Common myeloid progenitor, CD34-positive (primary cell): ENCODE measurements around the gene FHAD1.
"Not testable (repeated sequence)": the region's sequence is repeated elsewhere in the genome, so short reads cannot be mapped to it uniquely, and the experiment has no call there.

Source experiments
- CTCF ChIA-PET: fragments of 350-600 bp; sonication (Branson Sonifier 250); formaldehyde crosslinking; loops from one replicate; lab custom pipeline; 2021; ENCODE audit warnings: antibody characterized with exemption; lab: Charles Lee
- POLR2A ChIA-PET: fragments of 350-600 bp; sonication (Branson Sonifier 250); formaldehyde crosslinking; loops from one replicate; lab custom pipeline; 2021; ENCODE audit warnings: antibody characterized with exemption; lab: Charles Lee
- DNase-seq, 3 donors: peaks; one replicate each; pipeline versions ENCODE4 v3.0.0 to v3.0.0-alpha.2; 2013
- H3K27ac ChIP-seq, 2 experiments: 1 replicate in 1 of 2; 2 replicates in 1 of 2; pipeline ENCODE4 v1.7.0; 2013; ENCODE audit warnings: inconsistent platforms in 2 of 2, low read length in 2 of 2, mild to moderate bottlenecking in 2 of 2, low read depth in 1 of 2, moderate library complexity in 1 of 2; ENCODE audit not compliant: severe bottlenecking in 2 of 2, insufficient read depth in 1 of 2, poor library complexity in 1 of 2
- H3K27me3 ChIP-seq, 5 experiments: replicated peaks in 2 of 5; 1 replicate in 3 of 5; 2 replicates in 2 of 5; pipeline versions ENCODE4 v1.6.1 to v1.7.0; 2013; ENCODE audit warnings: low read length in 4 of 5, mild to moderate bottlenecking in 2 of 5, moderate library complexity in 2 of 5, inconsistent platforms in 1 of 5; ENCODE audit not compliant: insufficient read depth in 5 of 5, control insufficient read depth in 4 of 5
- H3K36me3 ChIP-seq, 4 experiments: 1 replicate in 2 of 4; 2 replicates in 2 of 4; pipeline versions ENCODE4 v1.6.1 to v1.7.0; 2013; ENCODE audit warnings: low read length in 3 of 4, control low read depth in 1 of 4, mild to moderate bottlenecking in 1 of 4; ENCODE audit not compliant: control insufficient read depth in 4 of 4, insufficient read depth in 4 of 4
- H3K4me1 ChIP-seq, 4 experiments: 1 replicate in 3 of 4; 2 replicates in 1 of 4; pipeline versions ENCODE4 v1.6.1 to v1.7.1; 2013; ENCODE audit warnings: low read length in 3 of 4, mild to moderate bottlenecking in 3 of 4, control low read depth in 1 of 4, inconsistent platforms in 1 of 4, moderate library complexity in 1 of 4; ENCODE audit not compliant: control insufficient read depth in 4 of 4, insufficient read depth in 4 of 4; ENCODE audit errors: control extremely low read depth in 1 of 4
- H3K4me3 ChIP-seq, 7 experiments: 1 replicate in 4 of 7; 2 replicates in 3 of 7; pipeline versions ENCODE4 v1.5.1 to v1.7.0; 2013; ENCODE audit warnings: mild to moderate bottlenecking in 7 of 7, low read length in 6 of 7, moderate library complexity in 6 of 7, inconsistent platforms in 2 of 7, low read depth in 2 of 7, control low read depth in 1 of 7; ENCODE audit not compliant: insufficient read depth in 4 of 7, control insufficient read depth in 1 of 7; ENCODE audit errors: extremely low read depth in 1 of 7
- H3K9me3 ChIP-seq, 5 experiments: 1 replicate in 4 of 5; 2 replicates in 1 of 5; pipeline versions ENCODE4 v1.6.1 to v1.7.1; 2013; ENCODE audit warnings: low read length in 4 of 5, mild to moderate bottlenecking in 2 of 5, inconsistent platforms in 1 of 5, low read depth in 1 of 5, moderate library complexity in 1 of 5; ENCODE audit not compliant: control insufficient read depth in 4 of 5, insufficient read depth in 2 of 5; ENCODE audit errors: control extremely low read depth in 1 of 5
- WGBS: methylation state at CpG from one replicate; pipeline ENCODE4 v1.1.5; 2013; ENCODE audit not compliant: insufficient coverage; 5-methylcytosine and 5-hydroxymethylcytosine counted together

FHAD1 gene

GRCh38 chr1:15425958-15426357 lies 178.9 kb downstream of the FHAD1 start:
- Histone ChIP-seq H3K27me3 (no peaks in the 10 kb centered on the region), H3K4me3 (no peak overlapping the region), H3K4me1 (peaks cover 0 to 11% (median 2%) of the 10 kb centered on the region in 4 experiments), H3K27ac (no peak overlapping the region), H3K9me3 (no peaks in the 10 kb centered on the region), H3K36me3 (peaks cover 5 to 62% (median 33%) of the 10 kb centered on the region in 4 experiments)
- 98% methylated on average over 6 of the region's 6 CpGs for WGBS
- POLR2A ChIA-PET = interaction anchor here (0.7 kb wide), 1 partner anchor 25 kb away, joined by 3 read pairs; no protein-coding TSS in a partner anchor
- CTCF ChIA-PET = interaction anchor here (1.3 to 5.6 kb wide), 2 partner anchors 102 to 108 kb away, joined by 3 to 36 read pairs; no protein-coding TSS in a partner anchor
- no peak for DNase-seq

GRCh38 chr1:15426492-15427279 lies 179.7 kb downstream of the FHAD1 start:
- no peak overlapping the region for H3K4me3 ChIP-seq
- H3K4me1 ChIP-seq = peaks cover 0 to 11% (median 2%) of the 10 kb centered on the region in 4 experiments
- ChIA-PET CTCF (interaction anchor here (1.5 to 5.6 kb wide), 2 partner anchors 102 to 109 kb away, joined by 3 to 36 read pairs; no protein-coding TSS in a partner anchor), POLR2A (no interaction called here)
- H3K36me3 ChIP-seq = peaks cover 5 to 57% (median 32%) of the 10 kb centered on the region in 4 experiments
- no peaks in the 10 kb centered on the region for H3K27me3 ChIP-seq
- DNase-seq = no peak
- no peaks in the 10 kb centered on the region for H3K9me3 ChIP-seq
- 93% methylated on average over 21 of the region's 30 CpGs for WGBS
- H3K27ac ChIP-seq = no peak overlapping the region

GRCh38 chr1:15427280-15427666 lies 180.2 kb downstream of the FHAD1 start:
- no peak for DNase-seq
- Histone ChIP-seq H3K4me3 (no peak overlapping the region), H3K36me3 (peaks cover 5 to 57% (median 31%) of the 10 kb centered on the region in 4 experiments), H3K27me3 (no peaks in the 10 kb centered on the region), H3K4me1 (peaks cover 0 to 11% (median 2%) of the 10 kb centered on the region in 4 experiments), H3K27ac (no peak overlapping the region), H3K9me3 (no peaks in the 10 kb centered on the region)
- ChIA-PET POLR2A (no interaction called here), CTCF (interaction anchor here (0.8 to 5.6 kb wide), 3 partner anchors 15 to 109 kb away, joined by 3 to 36 read pairs (median 3); no protein-coding TSS in a partner anchor)
- 100% methylated on average over 4 of the region's 6 CpGs for WGBS

GRCh38 chr1:15428252-15428651 lies 181.2 kb downstream of the FHAD1 start:
- H3K4me1 ChIP-seq = peaks cover 0 to 11% (median 2%) of the 10 kb centered on the region in 4 experiments
- H3K4me3 ChIP-seq, DNase-seq, H3K27ac ChIP-seq, POLR2A ChIA-PET, H3K9me3 ChIP-seq, H3K27me3 ChIP-seq: not testable (repeated sequence)
- CTCF ChIA-PET = interaction anchor here (0.8 to 5.6 kb wide), 6 partner anchors 9 to 110 kb away, joined by 3 to 36 read pairs (median 4); no protein-coding TSS in a partner anchor
- peaks cover 5 to 57% (median 31%) of the 10 kb centered on the region in 4 experiments for H3K36me3 ChIP-seq
- 100% methylated on average over 1 of the region's 11 CpGs for WGBS

- 96% methylated on average over 10 of the region's 18 CpGs for WGBS
- H3K4me3 ChIP-seq = no peak overlapping the region
- no peak overlapping the region for H3K27ac ChIP-seq
- no peak for DNase-seq
- ChIA-PET CTCF (interaction anchor here (0.8 to 5.6 kb wide), 7 partner anchors 10 to 108 kb away, joined by 3 to 36 read pairs (median 4); no protein-coding TSS in a partner anchor), POLR2A (no interaction called here)
- no peaks in the 10 kb centered on the region for H3K9me3 ChIP-seq
- peaks cover 5 to 54% (median 31%) of the 10 kb centered on the region in 4 experiments for H3K36me3 ChIP-seq
- H3K4me1 ChIP-seq = peaks cover 0 to 7% (median 2%) of the 10 kb centered on the region in 4 experiments
- H3K27me3 ChIP-seq = no peaks in the 10 kb centered on the region
Measured at GRCh38 chr1:15428815-15429435, 181.9 kb downstream of the FHAD1 start.

- Histone ChIP-seq H3K9me3 (no peaks in the 10 kb centered on the region), H3K4me3 (no peak overlapping the region), H3K4me1 (peaks cover 0 to under 1% (median 0%) of the 10 kb centered on the region in 4 experiments), H3K36me3 (peaks cover 5 to 49% (median 30%) of the 10 kb centered on the region in 4 experiments), H3K27me3 (no peaks in the 10 kb centered on the region), H3K27ac (no peak overlapping the region)
- WGBS = 98% methylated on average over 15 of the region's 19 CpGs
- CTCF ChIA-PET = interaction anchor here (0.6 to 5.6 kb wide), 10 partner anchors 8 to 140 kb away, joined by 3 to 36 read pairs (median 3); no protein-coding TSS in a partner anchor
- DNase-seq = no peak
- POLR2A ChIA-PET = no interaction called here
Measured at GRCh38 chr1:15429701-15430149, 182.7 kb downstream of the FHAD1 start.
